Vagina (tissue), 2 donors: ENCODE data around the gene CPNE7.

Source experiments
- CTCF ChIP-seq, 3 experiments: fragments of 450-650 bp in 2 of 3; fragments of 200-600 bp in 1 of 3; sonication (generic) in 1 of 3; IDR thresholded peaks; one replicate each; pipeline ENCODE4 v1.5.1; 2017 to 2019; ENCODE audit warnings: antibody characterized with exemption in 3 of 3, mild to moderate bottlenecking in 2 of 3, moderate library complexity in 2 of 3
- POLR2A ChIP-seq, 2 donors: fragments of 450-650 bp; IDR thresholded peaks; one replicate each; pipeline ENCODE4 v1.6.1; 2017; ENCODE audit warnings: antibody characterized with exemption in 2 of 2, mild to moderate bottlenecking in 2 of 2, moderate library complexity in 2 of 2
- POLR2AphosphoS5 ChIP-seq, 2 donors: sonication (generic); formaldehyde crosslinking; IDR thresholded peaks; one replicate each; pipeline ENCODE4 v1.9.0; 2017; ENCODE audit warnings: antibody characterized with exemption in 2 of 2, mild to moderate bottlenecking in 2 of 2, low read depth in 1 of 2; ENCODE audit not compliant: insufficient read depth in 1 of 2

- TF ChIP-seq POLR2AphosphoS5 (IDR thresholded peaks at IDR 0.05; ENCODE audit: insufficient read depth in 1 of 2, low read depth in 1 of 2) (no peak), CTCF (IDR thresholded peaks at IDR 0.05) (no peak), POLR2A (IDR thresholded peaks at IDR 0.05) (no peak)
These were observed 62.9 kb downstream of the CPNE7 start for GRCh38 chr16:89638455-89638854.
